ENCODE results near the gene S1PR5.
"Not testable (repeated sequence)": the region's sequence is repeated elsewhere in the genome, so short reads cannot be mapped to it uniquely, and the experiment has no call there.

S1PR5 gene

DNA sequence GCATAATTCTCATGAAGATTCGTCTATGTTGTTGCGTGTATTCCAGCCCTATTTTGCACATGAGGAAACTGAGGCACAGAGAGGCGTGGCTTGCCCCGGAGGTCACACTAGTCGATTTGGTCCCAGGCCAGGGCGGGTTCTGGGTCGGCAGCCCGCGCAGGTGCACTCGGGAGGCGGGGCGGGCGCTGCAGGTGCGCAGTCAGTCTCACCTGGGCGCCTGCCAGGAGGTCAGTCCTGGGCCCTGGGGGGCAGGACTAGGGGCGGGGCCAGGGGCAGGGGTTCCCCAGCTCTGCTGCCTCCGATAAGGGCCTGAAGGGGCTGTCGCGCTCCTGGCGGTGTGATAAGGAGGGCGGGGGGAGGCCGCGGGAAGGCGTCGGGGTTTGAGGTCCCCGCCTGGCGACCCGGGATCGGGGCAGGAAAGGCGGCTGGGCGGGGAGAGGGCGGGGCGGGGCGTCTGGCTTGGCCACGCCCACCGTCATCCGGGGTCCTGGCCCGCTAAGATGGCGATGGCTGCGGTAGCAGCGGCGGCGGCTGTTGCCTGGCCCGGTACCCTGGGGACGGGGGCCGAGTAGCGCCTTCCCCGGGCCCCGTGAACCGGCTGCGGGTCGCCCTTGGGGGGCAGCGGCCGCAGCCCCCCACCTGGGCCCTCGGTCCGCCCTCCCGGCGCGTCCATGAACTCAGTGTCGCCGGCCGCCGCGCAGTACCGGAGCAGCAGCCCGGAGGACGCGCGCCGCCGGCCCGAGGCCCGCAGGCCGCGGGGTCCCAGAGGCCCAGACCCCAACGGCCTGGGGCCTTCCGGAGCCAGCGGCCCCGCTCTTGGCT, 26.4 kb upstream of the S1PR5 start, which contains the start of gene ATG4D:
Gene ATG4D (plus strand): TSS at position 485 of the 822 bp plus-strand sequence. CDS start 187 bp downstream, at position 672.
- peak; percentile 65 for DNase-seq

DNA sequence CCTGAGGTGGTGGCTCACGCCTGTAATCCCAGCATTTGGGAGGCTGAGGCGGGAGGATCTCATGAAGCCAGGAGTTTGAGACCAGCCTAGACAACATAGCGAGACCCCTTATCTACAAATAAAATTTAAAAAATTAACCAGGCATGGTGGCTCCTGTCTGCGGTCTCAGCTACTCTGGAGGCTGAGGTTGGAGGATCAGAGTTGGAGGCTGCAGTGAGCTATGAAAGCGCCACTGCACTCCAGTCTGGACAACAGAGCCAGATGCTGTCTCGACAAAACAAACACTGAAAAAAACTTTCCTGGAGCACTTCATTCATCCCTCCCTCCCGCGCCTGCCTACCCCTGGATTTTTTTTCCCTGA, 25.8 kb upstream of the S1PR5 start:
- no peak for DNase-seq

DNA sequence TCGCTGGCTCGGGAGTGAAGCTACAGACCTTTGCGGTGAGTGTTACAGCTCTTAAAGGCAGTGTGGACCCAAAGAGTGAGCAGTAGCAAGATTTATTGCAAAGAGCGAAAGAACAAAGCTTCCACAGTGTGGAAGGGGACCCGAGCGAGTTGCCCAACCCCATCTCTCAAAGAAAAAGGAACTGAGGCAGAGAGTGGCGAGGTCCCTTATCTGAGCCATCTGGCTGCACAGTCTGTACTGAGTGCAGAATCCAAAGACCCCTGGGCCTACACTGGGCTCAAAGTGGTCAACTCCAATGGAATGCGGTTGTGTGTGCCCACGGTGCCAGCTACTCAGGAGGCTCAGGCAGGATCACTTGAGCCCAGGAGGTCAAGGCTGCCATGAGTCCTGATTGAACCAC, 21.8 kb upstream of the S1PR5 start:
- not testable (repeated sequence) for DNase-seq

DNA sequence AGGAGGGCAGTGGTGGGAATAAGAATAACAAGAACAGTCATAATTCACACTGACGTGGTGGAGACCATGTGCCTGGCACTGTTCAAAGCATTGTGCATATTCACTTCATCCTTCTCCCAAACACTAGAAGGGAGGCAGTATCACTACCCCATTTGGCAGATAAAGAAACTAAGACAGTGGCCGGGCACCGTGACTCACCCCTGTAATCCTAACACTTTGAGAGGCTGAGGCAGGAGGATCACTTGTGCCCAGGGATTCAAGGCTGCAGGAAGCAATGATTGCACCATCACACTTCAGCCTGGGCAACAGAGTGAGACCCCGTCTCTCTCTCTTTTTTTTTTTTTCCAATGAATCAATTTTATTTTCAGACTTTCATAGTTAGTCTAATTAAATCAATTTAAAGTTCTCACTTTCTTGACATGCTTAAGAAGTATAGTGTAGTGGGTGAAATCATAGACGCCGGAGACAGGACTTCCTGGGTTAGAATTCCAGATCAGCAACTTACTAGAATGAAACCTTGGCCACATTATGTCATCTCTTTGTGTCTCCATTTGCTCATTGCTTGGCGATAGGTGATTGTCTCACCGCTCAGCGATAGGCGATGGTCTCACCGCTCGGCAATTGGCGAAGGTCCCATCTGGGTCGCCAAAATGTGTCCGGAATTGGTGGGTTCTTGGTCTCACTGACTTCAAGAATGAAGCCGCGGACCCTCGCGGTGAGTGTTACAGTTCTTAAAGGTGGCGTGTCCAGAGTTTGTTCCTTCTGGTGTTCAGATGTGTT, 21.1 kb upstream of the S1PR5 start:
- DNase-seq: no peak

DNA sequence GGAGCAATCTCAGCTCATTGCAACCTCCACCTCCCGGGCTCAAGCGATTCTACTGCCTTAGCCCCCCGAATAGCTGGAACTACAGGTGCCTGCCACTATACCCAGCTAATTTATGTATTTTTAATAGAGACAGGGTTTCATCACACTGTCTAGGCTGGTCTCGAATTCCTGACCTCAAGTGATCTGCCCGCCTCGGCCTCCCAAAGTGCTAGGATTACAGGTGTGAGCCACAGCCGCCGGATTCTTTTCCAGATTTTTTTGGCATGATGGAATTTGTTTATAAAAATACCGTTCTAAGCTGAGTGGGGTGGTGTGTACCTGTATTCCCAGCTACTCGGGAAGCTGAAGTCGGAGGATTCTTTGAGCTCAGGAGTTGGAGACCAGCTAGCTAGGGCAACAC, 20.4 kb upstream of the S1PR5 start:
- no peak for DNase-seq

DNA sequence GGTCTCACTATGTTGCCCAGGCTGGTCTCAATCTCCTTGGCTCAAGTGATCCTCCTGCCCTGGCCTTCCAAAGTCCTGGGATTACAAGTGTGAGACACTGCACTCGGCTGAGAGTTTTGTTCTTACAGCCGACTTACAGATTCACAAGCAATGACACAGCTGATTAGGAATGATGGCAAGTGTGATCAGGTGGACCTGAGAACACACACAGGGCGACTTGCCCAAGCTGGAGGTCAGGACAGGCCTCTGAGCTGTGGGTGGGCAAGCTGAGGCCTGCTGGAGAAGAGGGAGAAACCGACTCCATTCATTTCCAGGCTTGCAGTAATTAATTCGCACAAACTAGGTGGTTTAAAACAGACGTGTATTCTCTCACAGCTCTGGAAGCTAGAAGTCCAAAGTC, 18.4 kb upstream of the S1PR5 start:
- no peak for DNase-seq

DNA sequence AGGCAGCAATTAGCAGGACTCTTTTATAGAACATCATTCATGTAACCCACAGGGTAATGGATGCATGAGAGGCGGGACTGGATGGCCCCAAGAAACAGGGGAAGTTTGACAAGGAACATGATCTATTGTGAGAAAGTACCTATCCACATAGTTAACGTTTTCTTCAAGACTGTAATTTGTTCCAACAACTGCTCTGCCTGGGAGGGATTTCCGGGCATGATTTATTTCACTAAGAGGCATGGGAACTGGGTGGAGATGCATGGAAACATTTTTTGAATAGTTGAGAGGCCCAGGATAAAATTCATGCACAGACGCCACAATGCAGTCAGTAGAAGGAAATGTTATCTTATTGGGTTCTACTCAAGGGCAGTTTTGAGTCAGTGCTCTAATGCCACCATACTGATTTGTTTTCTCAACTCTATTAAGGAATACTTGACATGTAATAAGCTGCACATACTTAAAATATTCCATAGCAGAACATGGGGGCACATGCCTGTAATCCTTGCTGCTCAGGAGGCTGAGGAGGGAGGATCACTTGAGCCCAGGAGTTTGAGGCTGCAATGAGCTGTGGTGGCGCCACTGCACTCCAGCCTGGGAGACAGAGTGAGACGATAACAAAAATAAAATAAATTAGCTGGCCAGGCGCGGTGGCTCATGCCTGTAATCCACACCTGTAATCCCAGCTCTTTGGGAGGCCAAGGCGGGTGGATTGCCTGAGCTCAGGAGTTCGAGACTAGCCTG, 16.6 kb upstream of the S1PR5 start:
- no peak for DNase-seq

DNA sequence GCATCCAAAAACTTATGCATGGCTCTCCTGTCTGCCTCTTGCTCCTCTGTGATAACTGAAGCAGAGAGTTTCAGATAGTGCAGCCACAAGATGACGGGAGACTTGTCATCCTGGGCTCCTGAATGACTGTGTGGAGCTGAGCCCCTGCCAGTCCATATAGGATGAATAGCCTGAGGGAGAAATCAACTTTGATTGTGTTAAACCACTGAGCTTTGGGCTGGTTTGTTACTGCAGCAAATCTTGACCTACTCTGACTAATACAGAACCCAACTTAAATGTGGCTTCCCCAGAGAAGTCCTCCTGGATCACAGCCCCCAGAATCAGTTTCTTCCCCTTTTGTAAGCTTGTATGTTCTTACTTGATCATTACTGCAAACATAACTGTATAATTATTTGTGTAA, 15.2 kb upstream of the S1PR5 start:
- DNase-seq: no peak

DNA sequence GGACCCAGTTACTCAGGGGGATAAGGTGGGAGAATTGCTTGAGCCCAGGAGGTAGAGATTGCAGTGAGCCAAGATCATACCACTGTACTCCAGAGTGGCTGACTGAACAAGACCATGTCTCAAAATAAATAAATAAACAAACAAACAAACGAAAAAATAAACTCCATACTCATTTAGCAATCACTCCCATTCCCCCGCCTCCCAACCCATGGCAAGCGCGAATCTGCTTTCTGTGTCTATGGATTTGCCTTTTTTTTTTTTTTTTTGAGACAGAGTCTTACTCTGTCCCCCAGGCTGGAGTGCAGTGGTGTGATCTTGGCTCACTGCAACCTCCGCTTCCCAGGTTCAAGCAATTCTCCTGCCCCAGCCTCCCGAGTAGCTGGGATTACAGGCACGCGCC, 9.6 kb upstream of the S1PR5 start:
- DNase-seq: not testable (repeated sequence)

DNA sequence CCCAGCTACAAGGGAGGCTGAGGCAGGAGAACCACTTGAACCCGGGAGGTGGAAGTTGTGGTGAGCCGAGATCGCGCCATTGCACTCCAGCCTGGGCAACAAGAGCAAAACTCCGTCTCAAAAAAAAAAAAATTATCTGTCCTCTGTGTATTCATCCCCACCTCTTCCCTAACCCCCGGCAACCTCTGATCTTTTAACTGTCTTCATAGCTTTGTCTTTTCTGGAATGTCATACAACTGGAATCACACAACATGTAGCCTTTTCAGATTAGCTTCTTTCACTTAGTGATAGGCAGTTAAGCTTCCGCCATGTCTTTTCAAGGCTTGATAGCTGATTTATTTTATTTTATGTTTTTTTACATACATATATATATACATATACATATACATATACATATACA, 8.4 kb upstream of the S1PR5 start:
- no peak for DNase-seq

DNA sequence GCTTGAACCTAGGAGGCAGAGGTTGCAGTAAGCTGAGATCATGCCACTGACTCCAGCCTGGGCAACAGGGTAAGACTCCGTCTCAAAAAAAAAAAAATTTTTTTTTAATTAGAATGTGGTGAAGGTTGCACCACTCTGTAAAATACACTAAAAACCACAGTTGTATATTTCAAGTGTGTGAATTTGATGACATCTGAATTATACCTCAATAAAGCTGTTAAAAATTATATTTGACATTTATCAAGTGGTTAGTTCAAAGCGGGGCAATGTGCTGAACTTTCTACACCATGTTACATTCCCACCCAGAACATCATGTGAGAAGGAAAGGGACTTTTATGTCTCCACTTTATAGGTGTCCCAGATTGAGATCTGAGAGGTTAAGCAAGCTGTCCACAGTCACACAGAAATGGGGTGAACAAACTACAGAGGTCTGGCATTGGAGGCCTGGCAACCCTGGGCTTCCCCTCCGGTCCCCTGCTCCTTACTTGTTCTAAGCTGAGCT, 5.9 kb upstream of the S1PR5 start:
- DNase-seq: no peak

DNA sequence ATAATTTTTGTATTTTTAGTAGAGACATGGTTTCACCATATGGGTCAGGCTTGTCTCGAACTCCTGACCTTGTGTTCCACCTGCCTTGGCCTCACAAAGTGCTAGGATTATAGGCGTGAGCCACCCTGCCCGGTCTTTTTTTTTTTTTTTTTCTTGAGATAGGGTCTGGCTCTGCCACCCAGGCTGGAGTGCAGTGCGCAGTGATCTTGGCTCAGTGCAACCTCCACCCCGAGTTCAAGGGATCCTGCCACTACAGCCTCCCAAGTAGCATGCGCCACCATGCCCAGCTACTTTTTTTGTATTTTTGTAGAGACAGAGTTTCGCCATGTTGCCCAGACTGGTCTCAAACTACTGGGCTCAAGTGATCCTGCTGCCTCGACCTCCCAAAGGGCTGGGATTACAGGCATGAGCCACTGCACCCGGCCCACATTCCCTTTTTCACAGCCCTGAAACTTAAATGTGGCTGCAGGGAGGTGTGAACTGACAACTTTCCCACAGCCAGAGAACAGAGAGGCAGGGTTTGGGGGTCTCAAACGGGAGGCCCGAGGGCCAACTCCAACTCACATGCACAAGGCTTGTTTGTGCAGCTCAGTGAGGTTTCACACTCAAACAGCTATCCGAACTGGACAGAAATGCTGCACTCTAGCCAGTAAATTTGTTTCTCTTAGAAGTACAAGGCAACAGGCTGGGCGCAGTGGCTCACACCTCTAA, 4.4 kb upstream of the S1PR5 start:
- DNase-seq: no peak

DNA sequence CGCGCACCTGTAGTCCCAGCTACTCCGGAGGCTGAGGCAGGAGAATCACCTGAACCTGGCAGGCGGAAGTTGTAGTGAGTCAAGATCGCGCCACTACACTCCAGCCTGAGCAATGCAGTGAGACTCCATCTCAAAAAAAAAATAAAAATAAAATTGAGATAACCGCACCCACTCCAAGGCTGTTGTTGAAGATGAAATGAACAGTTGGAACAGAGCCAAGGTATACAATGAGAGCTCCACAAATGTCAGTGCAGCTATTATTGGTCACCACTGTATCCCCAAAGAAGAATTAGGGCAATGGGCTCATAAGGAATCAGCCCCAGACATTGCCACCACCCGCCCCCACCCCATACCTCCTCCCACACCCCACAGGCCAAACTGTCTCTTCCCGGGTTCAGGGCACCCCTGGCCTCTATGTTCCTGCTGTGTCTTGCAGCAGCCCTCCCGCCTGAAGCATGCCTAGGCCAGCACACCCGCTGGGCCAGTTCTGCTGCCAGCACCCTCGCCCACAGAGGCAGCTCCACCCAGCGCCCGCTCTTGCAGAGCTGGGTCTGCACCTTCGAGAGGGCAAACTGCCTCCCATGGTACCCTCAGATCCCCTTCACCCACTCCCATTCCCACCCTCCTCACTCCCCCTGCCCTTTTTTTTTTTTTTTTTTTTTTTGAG, 3.5 kb upstream of the S1PR5 start:
- no peak for DNase-seq

DNA sequence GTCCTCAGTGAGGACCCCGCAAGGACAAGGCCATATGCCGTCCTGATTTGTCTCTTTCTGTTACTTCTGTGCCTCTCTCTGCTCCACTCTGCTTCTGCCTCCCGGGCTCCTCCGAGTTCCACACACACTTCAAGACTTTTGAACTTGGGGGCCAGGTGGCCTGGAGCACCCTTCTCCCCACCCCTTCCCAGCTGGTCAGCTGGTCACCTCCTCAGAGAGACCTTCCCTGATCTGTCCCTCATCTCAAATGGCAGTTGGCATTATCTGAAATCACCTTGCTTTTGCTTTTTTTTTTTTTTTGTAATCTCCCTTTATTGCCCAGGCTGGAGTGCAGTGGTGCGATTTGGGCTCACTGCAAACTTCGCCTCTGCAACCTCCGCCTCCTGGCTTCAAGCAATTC, 2.2 kb upstream of the S1PR5 start:
- no peak for DNase-seq

DNA sequence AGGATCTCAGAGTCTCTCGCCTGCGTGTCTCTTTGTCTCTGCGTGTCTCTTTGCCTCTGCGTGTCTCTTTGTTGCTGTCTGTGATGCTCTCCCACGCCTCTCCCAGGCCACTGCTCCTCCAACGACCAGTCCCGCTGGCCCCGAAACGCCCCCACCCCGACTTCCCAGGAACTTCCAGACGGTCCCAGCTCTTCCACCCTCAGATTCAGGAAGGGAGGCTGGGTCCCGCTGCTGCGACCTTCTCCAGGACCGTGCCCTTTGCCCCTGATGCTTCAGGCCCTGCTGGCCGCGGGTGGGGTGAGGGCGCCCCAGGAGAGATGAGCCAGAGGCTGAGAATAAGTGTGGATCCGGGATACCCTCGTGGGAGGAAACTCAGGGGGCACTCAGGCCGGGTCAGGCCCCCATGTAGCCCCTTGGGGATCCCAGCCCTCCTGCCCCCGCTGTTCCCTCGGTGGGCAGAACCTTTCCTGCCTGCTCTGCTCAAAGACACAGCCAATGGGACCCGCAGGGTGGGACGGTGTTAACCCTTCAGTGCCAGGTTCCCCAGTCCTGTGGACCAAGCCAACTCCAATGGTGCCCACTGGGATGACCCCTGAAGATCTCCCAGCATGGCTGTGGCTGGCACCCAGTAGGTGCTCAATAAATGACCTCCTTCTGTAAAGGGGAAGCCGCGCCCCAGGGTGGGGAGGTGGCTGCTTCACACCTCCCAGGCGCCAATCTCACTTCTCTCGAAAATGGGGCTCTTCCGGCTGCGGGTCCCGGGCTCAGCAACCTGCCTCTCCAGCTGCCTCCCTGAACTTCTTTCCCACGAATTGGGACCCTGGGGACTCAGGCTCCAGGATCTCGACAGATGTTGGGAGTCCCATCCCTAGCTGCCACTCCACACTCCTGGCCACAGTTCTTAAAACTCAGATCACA, 1.5 kb upstream of the S1PR5 start:
- no peak for DNase-seq

DNA sequence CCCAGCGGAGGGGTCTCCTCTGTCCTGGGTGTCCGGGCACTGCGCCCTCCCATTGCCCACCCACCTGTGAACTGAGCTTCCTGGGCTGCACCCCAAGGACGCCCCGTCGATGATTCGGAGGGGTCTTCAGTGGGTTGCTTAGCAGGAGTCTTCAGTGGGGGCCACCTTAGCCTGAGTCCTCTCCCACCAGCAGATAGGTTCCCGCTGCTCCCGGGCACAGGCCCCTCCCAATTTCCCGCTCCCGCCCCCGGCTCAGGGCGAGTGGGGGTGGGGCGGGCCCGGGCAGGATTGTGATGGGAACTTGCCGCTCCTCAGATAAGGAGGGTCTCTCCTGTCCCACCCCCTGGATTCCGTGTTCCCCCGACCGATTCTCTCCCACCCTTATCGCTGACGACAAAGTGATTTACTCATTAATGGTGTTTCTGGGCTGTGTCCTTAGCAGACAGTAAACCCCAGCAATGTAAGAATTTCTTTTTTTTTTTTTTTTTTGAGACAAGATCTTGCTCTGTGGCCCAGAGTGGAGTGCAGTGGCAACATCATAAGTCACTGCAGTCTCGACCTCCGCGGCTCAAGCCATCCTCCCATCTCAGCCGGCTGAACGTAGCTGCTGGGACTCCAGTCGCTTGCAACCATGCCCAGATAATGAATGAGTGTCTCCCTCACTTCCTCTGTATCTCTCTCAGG, 655 bp upstream of the S1PR5 start:
- no peak for DNase-seq

DNA sequence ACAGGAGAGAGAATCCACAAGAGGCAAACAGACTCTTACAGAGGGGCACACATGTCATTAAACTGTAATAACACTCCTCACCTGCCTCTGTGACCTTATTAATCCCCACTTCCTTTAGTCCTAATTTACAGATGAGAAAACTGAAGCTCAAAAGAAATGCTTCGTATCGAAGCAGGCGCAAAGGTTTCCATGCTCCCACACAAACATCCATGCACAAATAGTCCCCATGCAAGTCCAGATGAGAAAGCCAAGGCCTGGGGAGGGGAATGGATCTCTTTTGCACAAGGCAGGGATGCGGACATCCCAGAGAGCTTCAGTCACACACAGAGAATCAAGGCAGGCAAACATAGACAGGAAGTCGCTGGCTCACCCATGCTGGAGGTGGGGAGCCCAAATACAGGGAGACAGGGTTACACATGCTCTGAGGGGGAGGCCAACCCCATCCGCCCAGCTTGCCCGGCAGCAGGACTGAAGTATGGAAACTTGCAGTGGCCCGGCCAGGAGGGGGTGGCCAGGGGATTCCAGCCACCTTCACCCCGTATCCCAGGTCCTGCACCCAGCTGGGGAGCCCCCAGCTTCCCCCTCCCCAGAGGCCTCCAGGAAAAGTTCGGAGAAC, 468 bp downstream of the S1PR5 start:
- no peak for DNase-seq

DNA sequence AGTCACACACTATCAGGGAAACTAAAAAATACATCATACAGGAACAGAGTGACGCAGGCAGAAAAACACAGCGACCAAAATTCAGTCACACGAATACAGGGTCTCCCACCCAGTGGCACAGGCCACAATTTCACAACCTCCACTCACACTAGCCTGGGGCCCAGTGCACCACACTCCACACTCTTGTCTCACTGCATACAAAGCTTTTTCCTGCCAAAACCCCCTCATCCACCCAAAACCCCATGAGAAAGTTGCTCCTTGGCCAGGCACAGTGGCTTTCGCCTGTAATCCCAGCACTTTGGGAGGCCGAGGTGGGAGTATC, 1.2 kb downstream of the S1PR5 start:
- no peak for DNase-seq

DNA sequence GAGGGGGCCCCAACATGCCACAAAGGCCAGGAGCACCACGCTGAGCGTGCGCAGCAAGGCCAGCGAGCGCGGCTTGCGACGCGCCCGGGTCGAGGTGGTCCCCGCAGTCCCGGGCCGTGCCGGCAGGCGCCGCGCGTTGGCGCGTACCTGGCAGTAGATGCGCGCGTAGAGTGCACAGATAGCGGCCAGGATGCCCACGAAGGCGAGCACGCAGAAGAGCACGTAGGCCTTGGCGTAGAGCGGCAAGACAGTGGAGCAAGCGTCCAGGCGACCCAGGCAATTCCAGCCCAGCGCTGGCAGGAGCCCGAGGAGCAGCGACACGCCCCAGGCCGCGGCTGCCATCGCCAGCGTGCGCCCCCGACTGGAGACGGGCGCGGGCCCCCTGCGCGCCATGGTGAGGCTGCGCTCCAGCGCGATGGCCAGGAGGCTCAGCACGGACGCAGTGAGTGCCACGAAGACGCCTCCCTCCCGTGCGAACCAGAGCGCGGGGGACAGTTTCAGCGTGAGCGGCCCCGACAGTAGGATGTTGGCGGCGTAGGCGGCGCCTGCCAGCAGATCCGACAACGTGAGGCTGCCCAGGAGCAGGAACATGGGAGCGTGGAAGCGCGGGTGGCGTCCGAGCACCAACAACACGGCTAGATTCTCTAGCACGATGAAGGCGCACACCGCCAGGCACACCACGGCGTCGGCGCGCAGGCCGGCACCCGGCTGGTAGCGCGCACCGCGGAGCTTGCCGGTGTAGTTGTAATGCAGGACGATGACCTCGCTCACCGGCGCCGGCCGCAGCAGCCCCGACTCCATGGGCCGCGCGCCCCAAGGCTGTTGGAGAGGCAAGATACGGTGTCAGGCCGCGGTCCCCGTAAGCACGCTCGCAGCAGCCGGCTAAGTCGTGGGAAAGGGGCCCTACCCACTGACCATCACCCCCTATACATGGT, 2.8 kb downstream of the S1PR5 start:
- DNase-seq: no peak

Measured in KG1 (cell line).